WERI-Rb-1 (cell line): ENCODE results near the gene TIPARP.

Experiments
- DNase-seq: peaks from one replicate; pipeline ENCODE4 v3.0.0-alpha.2; 2020
- H3K27ac ChIP-seq: fragments of 250-450 bp; sonication (Bioruptor Pico); 2 replicates; pipeline ENCODE4 v1.5.1; 2020; ENCODE audit warnings: mild to moderate bottlenecking, moderate library complexity
- H3K27me3 ChIP-seq: fragments of 250-450 bp; sonication (Bioruptor Pico); 2 replicates; pipeline ENCODE4 v1.5.1; 2021; ENCODE audit warnings: mild to moderate bottlenecking, low read depth, moderate library complexity; ENCODE audit not compliant: insufficient read depth, severe bottlenecking
- H3K36me3 ChIP-seq: fragments of 250-450 bp; sonication (Bioruptor Pico); 2 replicates; pipeline ENCODE4 v1.5.1; 2020; ENCODE audit warnings: mild to moderate bottlenecking, moderate library complexity
- H3K4me3 ChIP-seq: 2 replicates; pipeline ENCODE4 v1.5.1; 2011; ENCODE audit warnings: low read depth, mild to moderate bottlenecking, control low read depth, low read length
- H3K9me3 ChIP-seq: fragments of 250-450 bp; sonication (Bioruptor Pico); 2 replicates; pipeline ENCODE4 v1.5.1; 2021; ENCODE audit warnings: mild to moderate bottlenecking, moderate library complexity; ENCODE audit not compliant: severe bottlenecking
- TF ChIP-seq, protein P1 (sequence below): IDR thresholded peaks from 2 replicates; pipeline ENCODE4 v1.5.1; 2011; ENCODE audit warnings: low read depth, mild to moderate bottlenecking, control low read depth, inconsistent platforms, low read length

Gene TIPARP

DNA sequence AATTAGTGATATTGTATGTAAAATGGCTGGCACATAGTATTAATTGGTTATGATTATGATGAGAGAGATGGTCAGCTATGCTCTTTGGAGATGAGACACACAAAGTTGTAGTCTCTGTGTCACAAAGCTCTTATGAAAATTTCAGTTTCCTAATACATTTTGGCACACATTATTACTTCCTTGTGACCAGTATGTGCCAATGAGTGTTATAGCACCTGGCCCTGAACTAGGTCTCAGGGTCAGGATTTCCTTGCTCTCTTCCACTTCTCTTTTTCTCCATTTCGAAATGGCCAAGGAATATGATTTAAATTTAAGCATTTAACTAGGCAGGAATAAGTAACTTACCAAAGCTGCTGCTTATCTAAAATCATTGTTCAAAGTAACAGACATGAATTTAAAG is 28.0 kb downstream of the TIPARP start:
- Histone ChIP-seq H3K27me3 (no peaks in the 10 kb centered on the region), H3K27ac (no peak overlapping the region), H3K4me3 (no peak overlapping the region), H3K36me3 (peaks cover 55% of the 10 kb centered on the region), H3K9me3 (no peaks in the 10 kb centered on the region)
- TF ChIP-seq, protein P1, sequence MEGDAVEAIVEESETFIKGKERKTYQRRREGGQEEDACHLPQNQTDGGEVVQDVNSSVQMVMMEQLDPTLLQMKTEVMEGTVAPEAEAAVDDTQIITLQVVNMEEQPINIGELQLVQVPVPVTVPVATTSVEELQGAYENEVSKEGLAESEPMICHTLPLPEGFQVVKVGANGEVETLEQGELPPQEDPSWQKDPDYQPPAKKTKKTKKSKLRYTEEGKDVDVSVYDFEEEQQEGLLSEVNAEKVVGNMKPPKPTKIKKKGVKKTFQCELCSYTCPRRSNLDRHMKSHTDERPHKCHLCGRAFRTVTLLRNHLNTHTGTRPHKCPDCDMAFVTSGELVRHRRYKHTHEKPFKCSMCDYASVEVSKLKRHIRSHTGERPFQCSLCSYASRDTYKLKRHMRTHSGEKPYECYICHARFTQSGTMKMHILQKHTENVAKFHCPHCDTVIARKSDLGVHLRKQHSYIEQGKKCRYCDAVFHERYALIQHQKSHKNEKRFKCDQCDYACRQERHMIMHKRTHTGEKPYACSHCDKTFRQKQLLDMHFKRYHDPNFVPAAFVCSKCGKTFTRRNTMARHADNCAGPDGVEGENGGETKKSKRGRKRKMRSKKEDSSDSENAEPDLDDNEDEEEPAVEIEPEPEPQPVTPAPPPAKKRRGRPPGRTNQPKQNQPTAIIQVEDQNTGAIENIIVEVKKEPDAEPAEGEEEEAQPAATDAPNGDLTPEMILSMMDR = no peak
- DNase-seq = no peak

GRCh38 chr3:156704370-156705036 is 30.1 kb downstream of the TIPARP start:
- no peaks in the 10 kb centered on the region for H3K27me3 ChIP-seq
- H3K4me3 ChIP-seq = no peak overlapping the region
- no peak overlapping the region for H3K27ac ChIP-seq
- H3K9me3 ChIP-seq = no peaks in the 10 kb centered on the region
- TF ChIP-seq, protein P1 = no peak
- H3K36me3 ChIP-seq = peaks cover 40% of the 10 kb centered on the region
- DNase-seq = no peak

GRCh38 chr3:156705761-156706616 is 31.6 kb downstream of the TIPARP start:
- TF ChIP-seq, protein P1 = no peak
- no peaks in the 10 kb centered on the region for H3K9me3 ChIP-seq
- H3K4me3 ChIP-seq = no peak overlapping the region
- H3K36me3 ChIP-seq = peaks cover 46% of the 10 kb centered on the region
- no peak for DNase-seq
- H3K27ac ChIP-seq = no peak overlapping the region
- no peaks in the 10 kb centered on the region for H3K27me3 ChIP-seq

- no peaks in the 10 kb centered on the region for H3K9me3 ChIP-seq
- H3K27ac ChIP-seq = no peak overlapping the region
- peaks cover 45% of the 10 kb centered on the region for H3K36me3 ChIP-seq
- DNase-seq = no peak
- H3K4me3 ChIP-seq = no peak overlapping the region
- TF ChIP-seq, protein P1 = no peak
- H3K27me3 ChIP-seq = no peaks in the 10 kb centered on the region
Observed at GRCh38 chr3:156707588-156707987, 33.2 kb downstream of the TIPARP start.

DNA sequence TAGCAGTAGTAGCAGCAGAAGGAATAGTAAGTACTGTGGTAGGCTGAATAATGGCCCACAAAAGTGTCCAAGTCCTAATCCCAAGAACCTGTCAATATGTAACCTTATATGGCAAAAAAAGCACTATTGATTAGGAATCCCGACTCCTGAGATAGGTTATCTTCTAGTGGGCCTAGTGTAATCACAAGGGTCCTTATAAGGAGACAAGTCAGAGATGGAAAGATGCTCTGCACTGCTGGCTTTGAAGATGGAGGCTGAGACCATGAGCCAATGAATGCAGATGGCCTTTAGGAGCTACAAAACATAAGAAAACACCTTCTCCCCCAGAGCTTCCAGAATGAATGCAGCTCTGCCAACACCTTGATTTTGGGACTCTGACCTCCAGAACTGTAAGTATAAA is 36.0 kb downstream of the TIPARP start:
- H3K9me3 ChIP-seq = no peaks in the 10 kb centered on the region
- no peak for DNase-seq
- no peak overlapping the region for H3K4me3 ChIP-seq
- TF ChIP-seq, protein P1 = no peak
- no peak overlapping the region for H3K27ac ChIP-seq
- peaks cover 21% of the 10 kb centered on the region for H3K36me3 ChIP-seq
- H3K27me3 ChIP-seq = no peaks in the 10 kb centered on the region
